OCI-LY3 (cell line): ENCODE data around the gene RGMB.

Source experiments
- H2AFZ ChIP-seq: fragments of 200-600, 300-600 bp; shearing (Covaris generic); 2 replicates; pipeline ENCODE4 v1.6.0; 2014; ENCODE audit warnings: antibody characterized with exemption, low read depth, low read length
- H3K27ac ChIP-seq: fragments of 200-600, 300-600 bp; sonication (generic); 2 replicates; pipeline ENCODE4 v1.5.1; 2014; ENCODE audit warnings: mild to moderate bottlenecking, low read length, moderate library complexity, mixed read lengths
- H3K27me3 ChIP-seq: fragments of 200-600, 300-600 bp; sonication (generic); 2 replicates; pipeline ENCODE4 v1.6.1; 2014; ENCODE audit warnings: low read depth, low read length, mixed read lengths
- H3K36me3 ChIP-seq: fragments of 200-600, 300-600 bp; sonication (generic); replicated peaks from 2 replicates; pipeline ENCODE3; 2014; ENCODE audit warnings: low read depth, low read length, mixed read lengths
- H3K4me1 ChIP-seq: fragments of 300-600, 200-600 bp; sonication (generic); 2 replicates; pipeline ENCODE4 v1.6.1; 2014; ENCODE audit warnings: low read length, mixed read lengths
- H3K4me2 ChIP-seq: fragments of 200-600, 300-600 bp; sonication (generic); 2 replicates; pipeline ENCODE4 v1.6.1; 2014; ENCODE audit warnings: low read length, mixed read lengths
- H3K4me3 ChIP-seq: fragments of 300-600, 200-600 bp; sonication (generic); 2 replicates; pipeline ENCODE4 v1.5.1; 2014; ENCODE audit warnings: antibody characterized with exemption, mild to moderate bottlenecking, low read length, moderate library complexity
- H3K79me2 ChIP-seq: fragments of 300-600, 200-600 bp; shearing (Covaris generic); 2 replicates; pipeline ENCODE4 v1.6.1; 2014; ENCODE audit warnings: mild to moderate bottlenecking, low read length, mixed read lengths
- H3K9ac ChIP-seq: fragments of 300-600, 200-600 bp; shearing (Covaris generic); 2 replicates; pipeline ENCODE4 v1.6.0; 2014; ENCODE audit warnings: mild to moderate bottlenecking, low read length, moderate library complexity
- H3K9me3 ChIP-seq: fragments of 200-600, 300-600 bp; shearing (Covaris generic); 2 replicates; pipeline ENCODE4 v1.6.1; 2014; ENCODE audit warnings: low read length, mixed read lengths; ENCODE audit not compliant: insufficient read depth
- H4K20me1 ChIP-seq: fragments of 200-600, 300-600 bp; sonication (generic); 2 replicates; pipeline ENCODE4 v1.6.1; 2016; ENCODE audit warnings: low read length, mixed read lengths; ENCODE audit not compliant: insufficient read depth
- CTCF ChIP-seq: fragments of 200-600, 300-600 bp; sonication (generic); IDR thresholded peaks from 2 replicates; pipeline ENCODE4 v1.5.1; 2014; ENCODE audit warnings: antibody characterized with exemption, low read length, low read depth
- EZH2phosphoT487 ChIP-seq: fragments of 200-600 bp; shearing (Covaris generic); IDR thresholded peaks from 2 replicates; pipeline ENCODE4 v1.6.1; 2018; ENCODE audit warnings: antibody characterized with exemption, mixed run types, low read depth

RGMB gene

GRCh38 chr5:98773464-98774191 lies at the start of gene RGMB:
Gene RGMB, plus strand, starts transcription at chr5:98773663. Its CDS starts 408 bp downstream, at chr5:98774071.
- H3K79me2 ChIP-seq, result peaks cover 45% of the 10 kb centered on the region
- peaks cover 22% of the 10 kb centered on the region for H3K4me1 ChIP-seq
- peaks cover 5% of the 10 kb centered on the region; the same call in 1 of the 2 replicates for H3K27me3 ChIP-seq
- H3K9ac ChIP-seq, result peak within 1 kb of the TSS; percentile 90
- no peaks in the 10 kb centered on the region for H3K36me3 ChIP-seq
- TF ChIP-seq CTCF, result no peak
- no peak for TF ChIP-seq EZH2phosphoT487
- peak within 1 kb of the TSS; percentile 55 for H3K27ac ChIP-seq
- no peaks in the 10 kb centered on the region for H3K9me3 ChIP-seq
- peak within 1 kb of the TSS; percentile 98 for H2AFZ ChIP-seq
- peaks cover 16% of the 10 kb centered on the region for H4K20me1 ChIP-seq
- peak within 1 kb of the TSS; percentile 97 for H3K4me2 ChIP-seq
- peak within 1 kb of the TSS; percentile 92 for H3K4me3 ChIP-seq

- no peak overlapping the region for H3K4me3 ChIP-seq
- H2AFZ ChIP-seq, result no peak overlapping the region
- H3K4me1 ChIP-seq, result no peaks in the 10 kb centered on the region
- H3K36me3 ChIP-seq, result no peaks in the 10 kb centered on the region
- TF ChIP-seq EZH2phosphoT487 (no peak), CTCF (no peak)
- H3K9ac ChIP-seq, result no peak overlapping the region
- no peaks in the 10 kb centered on the region for H3K9me3 ChIP-seq
- no peak overlapping the region for H3K27ac ChIP-seq
- no peak overlapping the region for H3K4me2 ChIP-seq
- no peaks in the 10 kb centered on the region for H3K79me2 ChIP-seq
- no peaks in the 10 kb centered on the region for H3K27me3 ChIP-seq
- H4K20me1 ChIP-seq, result no peaks in the 10 kb centered on the region
These were observed 47.2 kb upstream of the RGMB start for GRCh38 chr5:98726258-98726657.

- Histone ChIP-seq H3K79me2 (no peaks in the 10 kb centered on the region), H3K9ac (no peak overlapping the region), H3K4me1 (no peaks in the 10 kb centered on the region), H3K27ac (no peak overlapping the region), H2AFZ (no peak overlapping the region), H3K9me3 (no peaks in the 10 kb centered on the region), H3K4me2 (no peak overlapping the region), H3K27me3 (no peaks in the 10 kb centered on the region), H3K4me3 (no peak overlapping the region), H4K20me1 (no peaks in the 10 kb centered on the region), H3K36me3 (no peaks in the 10 kb centered on the region)
- TF ChIP-seq CTCF (no peak), EZH2phosphoT487 (no peak)
These were observed 45.8 kb upstream of the RGMB start for GRCh38 chr5:98727686-98728085.

GRCh38 chr5:98734646-98735045 lies 38.8 kb upstream of the RGMB start:
- H2AFZ ChIP-seq, result no peak overlapping the region
- no peak overlapping the region for H3K27ac ChIP-seq
- no peaks in the 10 kb centered on the region for H4K20me1 ChIP-seq
- H3K27me3 ChIP-seq, result no peaks in the 10 kb centered on the region
- TF ChIP-seq EZH2phosphoT487 (no peak), CTCF (0 out of 2 replicates have a peak, but pooled peaks have one; percentile 18)
- H3K36me3 ChIP-seq, result no peaks in the 10 kb centered on the region
- H3K9ac ChIP-seq, result no peak overlapping the region
- H3K4me2 ChIP-seq, result no peak overlapping the region
- H3K4me1 ChIP-seq, result no peaks in the 10 kb centered on the region
- no peaks in the 10 kb centered on the region for H3K9me3 ChIP-seq
- H3K79me2 ChIP-seq, result no peaks in the 10 kb centered on the region
- no peak overlapping the region for H3K4me3 ChIP-seq
